Measurements from ENCODE around the gene BTBD8. TPM values are rescaled to one million over a fixed set of nuclear protein-coding genes. Genes with fewer than 3 reads are reported as not detected.
A peak's percentile ranks its signal among the peaks of the same experiment; 100 is the strongest.

BTBD8 gene
- total and polyA plus RNA-seq, 9 of the 15 experiments (the other 6 are each of a cell fraction or from before 2014, with no cell fraction given): 0.46 to 2.3 (median 1.2) TPM

DNA sequence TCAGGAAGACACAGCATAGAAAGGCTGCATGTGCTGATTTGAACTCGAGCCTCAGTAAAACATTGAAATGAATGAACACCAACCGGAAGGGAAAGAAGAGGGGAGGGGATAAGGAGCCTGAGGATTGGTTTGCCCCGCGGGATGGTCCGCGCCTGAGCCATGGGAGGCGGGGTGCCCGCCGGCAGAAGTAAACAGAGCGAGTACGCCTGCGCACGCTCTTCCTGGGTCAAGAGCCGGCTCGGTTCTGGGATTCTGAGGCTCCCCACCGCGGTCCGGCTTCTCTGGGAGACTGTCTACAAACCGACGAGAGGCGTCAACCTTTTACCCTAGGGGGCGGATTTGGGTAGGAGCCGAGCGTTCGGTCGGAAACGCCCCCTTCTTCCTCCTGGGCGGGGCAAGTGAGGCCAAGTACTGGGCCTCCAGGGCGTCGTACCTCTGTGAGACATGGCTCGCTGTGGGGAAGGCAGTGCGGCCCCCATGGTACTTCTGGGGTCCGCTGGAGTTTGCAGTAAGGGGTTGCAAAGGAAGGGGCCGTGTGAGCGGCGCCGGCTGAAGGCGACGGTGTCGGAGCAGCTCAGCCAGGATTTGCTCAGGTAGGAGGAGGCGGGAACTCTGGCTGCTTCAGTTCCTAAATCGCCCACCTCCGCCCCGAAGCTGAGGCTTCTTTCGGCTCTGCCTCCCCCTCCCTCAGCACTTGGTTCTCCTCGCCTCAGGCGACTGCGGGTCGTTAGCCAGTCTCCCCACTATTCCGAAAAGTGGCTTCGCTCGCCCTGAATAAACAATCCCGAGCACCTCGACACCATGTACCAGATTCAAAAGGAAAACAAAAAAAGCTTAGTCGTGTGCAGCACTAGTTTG is at the start of gene BTBD8 (continued):
- TF ChIP-seq SMAD1 (IDR thresholded peaks at IDR 0.05; ENCODE audit: low read depth, low read length, partially characterized antibody) (no peak), MTF1 (CRISPR knock-in tag; IDR thresholded peaks at IDR 0.05; ENCODE audit: borderline replicate concordance) (no peak), ZNF75A (CRISPR knock-in tag; IDR thresholded peaks at IDR 0.05) (no peak), EHMT2 (IDR thresholded peaks at IDR 0.05) (no peak), FOXK1 (CRISPR knock-in tag; IDR thresholded peaks at IDR 0.05; ENCODE audit: borderline replicate concordance) (no peak), ERF (CRISPR knock-in tag; IDR thresholded peaks at IDR 0.05) (no peak), GATA2 (CRISPR knock-in tag; IDR thresholded peaks at IDR 0.05) (no peak), RBM25 (IDR thresholded peaks at IDR 0.05; ENCODE audit: low read depth, low read length, severe bottlenecking) (no peak), ZNF785 (CRISPR knock-in tag; IDR thresholded peaks at IDR 0.05) (no peak), ZNF589 (CRISPR knock-in tag; IDR thresholded peaks at IDR 0.05; ENCODE audit: low read depth) (no peak), PTRF (tag; IDR thresholded peaks at IDR 0.05) (no peak), SRSF3 (IDR thresholded peaks at IDR 0.05; ENCODE audit: insufficient read depth, low read length) (no peak), FOXK2 (conservative IDR thresholded peaks at IDR 0.05 in 1 of 2, IDR thresholded peaks at IDR 0.05 in 1 of 2; ENCODE audit: low read depth in 2 of 2) (peak; percentile 96), KDM1A (IDR thresholded peaks at IDR 0.05) (no peak), BMI1 (IDR thresholded peaks at IDR 0.05; ENCODE audit: low read length) (no peak)
- TF ChIP-seq, protein P1, sequence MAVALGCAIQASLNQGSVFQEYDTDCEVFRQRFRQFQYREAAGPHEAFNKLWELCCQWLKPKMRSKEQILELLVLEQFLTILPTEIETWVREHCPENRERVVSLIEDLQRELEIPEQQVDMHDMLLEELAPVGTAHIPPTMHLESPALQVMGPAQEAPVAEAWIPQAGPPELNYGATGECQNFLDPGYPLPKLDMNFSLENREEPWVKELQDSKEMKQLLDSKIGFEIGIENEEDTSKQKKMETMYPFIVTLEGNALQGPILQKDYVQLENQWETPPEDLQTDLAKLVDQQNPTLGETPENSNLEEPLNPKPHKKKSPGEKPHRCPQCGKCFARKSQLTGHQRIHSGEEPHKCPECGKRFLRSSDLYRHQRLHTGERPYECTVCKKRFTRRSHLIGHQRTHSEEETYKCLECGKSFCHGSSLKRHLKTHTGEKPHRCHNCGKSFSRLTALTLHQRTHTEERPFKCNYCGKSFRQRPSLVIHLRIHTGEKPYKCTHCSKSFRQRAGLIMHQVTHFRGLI (CRISPR knock-in tag; IDR thresholded peaks at IDR 0.05): no peak
- TF ChIP-seq, protein P2, sequence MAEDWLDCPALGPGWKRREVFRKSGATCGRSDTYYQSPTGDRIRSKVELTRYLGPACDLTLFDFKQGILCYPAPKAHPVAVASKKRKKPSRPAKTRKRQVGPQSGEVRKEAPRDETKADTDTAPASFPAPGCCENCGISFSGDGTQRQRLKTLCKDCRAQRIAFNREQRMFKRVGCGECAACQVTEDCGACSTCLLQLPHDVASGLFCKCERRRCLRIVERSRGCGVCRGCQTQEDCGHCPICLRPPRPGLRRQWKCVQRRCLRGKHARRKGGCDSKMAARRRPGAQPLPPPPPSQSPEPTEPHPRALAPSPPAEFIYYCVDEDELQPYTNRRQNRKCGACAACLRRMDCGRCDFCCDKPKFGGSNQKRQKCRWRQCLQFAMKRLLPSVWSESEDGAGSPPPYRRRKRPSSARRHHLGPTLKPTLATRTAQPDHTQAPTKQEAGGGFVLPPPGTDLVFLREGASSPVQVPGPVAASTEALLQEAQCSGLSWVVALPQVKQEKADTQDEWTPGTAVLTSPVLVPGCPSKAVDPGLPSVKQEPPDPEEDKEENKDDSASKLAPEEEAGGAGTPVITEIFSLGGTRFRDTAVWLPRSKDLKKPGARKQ (CRISPR knock-in tag; IDR thresholded peaks at IDR 0.05): no peak
- TF ChIP-seq, protein P3, sequence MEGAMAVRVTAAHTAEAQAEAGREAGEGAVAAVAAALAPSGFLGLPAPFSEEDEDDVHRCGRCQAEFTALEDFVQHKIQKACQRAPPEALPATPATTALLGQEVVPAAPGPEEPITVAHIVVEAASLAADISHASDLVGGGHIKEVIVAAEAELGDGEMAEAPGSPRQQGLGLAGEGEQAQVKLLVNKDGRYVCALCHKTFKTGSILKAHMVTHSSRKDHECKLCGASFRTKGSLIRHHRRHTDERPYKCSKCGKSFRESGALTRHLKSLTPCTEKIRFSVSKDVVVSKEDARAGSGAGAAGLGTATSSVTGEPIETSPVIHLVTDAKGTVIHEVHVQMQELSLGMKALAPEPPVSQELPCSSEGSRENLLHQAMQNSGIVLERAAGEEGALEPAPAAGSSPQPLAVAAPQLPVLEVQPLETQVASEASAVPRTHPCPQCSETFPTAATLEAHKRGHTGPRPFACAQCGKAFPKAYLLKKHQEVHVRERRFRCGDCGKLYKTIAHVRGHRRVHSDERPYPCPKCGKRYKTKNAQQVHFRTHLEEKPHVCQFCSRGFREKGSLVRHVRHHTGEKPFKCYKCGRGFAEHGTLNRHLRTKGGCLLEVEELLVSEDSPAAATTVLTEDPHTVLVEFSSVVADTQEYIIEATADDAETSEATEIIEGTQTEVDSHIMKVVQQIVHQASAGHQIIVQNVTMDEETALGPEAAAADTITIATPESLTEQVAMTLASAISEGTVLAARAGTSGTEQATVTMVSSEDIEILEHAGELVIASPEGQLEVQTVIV (CRISPR knock-in tag; IDR thresholded peaks at IDR 0.05; ENCODE audit: borderline replicate concordance): no peak

Data from K562 (cell line).